Spleen (tissue), 11 donors: Measurements from ENCODE around the gene CXXC1. TPM values are rescaled to one million over a fixed set of nuclear protein-coding genes. Genes with fewer than 3 reads are reported as not detected.

Source experiments
- DNase-seq: peaks from one replicate; pipeline ENCODE4 v3.0.0-alpha.2; 2020
- H3K27ac ChIP-seq, 8 donors: fragments of 200-600 bp; sonication (generic) in 7 of 8; 1 replicate in 4 of 8; 2 replicates in 4 of 8; pipeline versions ENCODE4 v1.5.0 to v1.8.0; 2016 to 2021; ENCODE audit warnings: inconsistent platforms in 4 of 8, mild to moderate bottlenecking in 4 of 8, moderate library complexity in 1 of 8
- H3K27me3 ChIP-seq, 7 donors: fragments of 200-600 bp; sonication (generic) in 6 of 7; replicated peaks in 1 of 7; 1 replicate in 4 of 7; 2 replicates in 3 of 7; pipeline versions ENCODE4 v1.5.0 to v1.8.0; 2016 to 2021; ENCODE audit warnings: inconsistent platforms in 3 of 7, mild to moderate bottlenecking in 1 of 7
- H3K36me3 ChIP-seq, 6 donors: fragments of 200-600 bp; sonication (generic) in 5 of 6; 1 replicate in 4 of 6; 2 replicates in 2 of 6; pipeline versions ENCODE4 v1.5.0 to v1.8.0; 2016 to 2021; ENCODE audit warnings: inconsistent platforms in 2 of 6
- H3K4me1 ChIP-seq, 6 donors: fragments of 200-600 bp; sonication (generic) in 5 of 6; 1 replicate in 3 of 6; 2 replicates in 3 of 6; pipeline versions ENCODE4 v1.5.0 to v1.8.0; 2016 to 2021; ENCODE audit warnings: inconsistent platforms in 3 of 6
- H3K4me3 ChIP-seq, 8 donors: fragments of 200-600 bp; sonication (generic) in 7 of 8; 1 replicate in 4 of 8; 2 replicates in 4 of 8; pipeline versions ENCODE4 v1.5.0 to v1.8.0; 2016 to 2021; ENCODE audit warnings: inconsistent platforms in 4 of 8, mild to moderate bottlenecking in 4 of 8, moderate library complexity in 2 of 8
- H3K9me3 ChIP-seq, 8 donors: fragments of 200-600 bp; sonication (generic) in 7 of 8; 1 replicate in 4 of 8; 2 replicates in 4 of 8; pipeline versions ENCODE4 v1.5.0 to v1.8.0; 2016 to 2021; ENCODE audit warnings: inconsistent platforms in 4 of 8
- POLR2A ChIP-seq, 3 donors: fragments of 450-650 bp; IDR thresholded peaks; one replicate each; pipeline ENCODE4 v1.5.1; 2017; ENCODE audit warnings: antibody characterized with exemption in 3 of 3, mild to moderate bottlenecking in 1 of 3
- POLR2AphosphoS5 ChIP-seq, 3 donors: sonication (generic); formaldehyde crosslinking; IDR thresholded peaks; one replicate each; pipeline ENCODE4 v1.5.1; 2017; ENCODE audit warnings: antibody characterized with exemption in 3 of 3
- WGBS, 5 donors: extraction: QIAGEN DNeasy Blood & Tissue Kit in 3 of 5; methylation state at CpG; one replicate each; pipeline versions ENCODE4 v1.1.5 to v1.1.7; 2013 to 2018; 5-methylcytosine and 5-hydroxymethylcytosine counted together
- intact Hi-C: fragments of 100-400 bp; cut with DNase I; formaldehyde crosslinking; loops from one replicate; pipeline ENCODE4 v1.15.0; 2023; ENCODE audit warnings: low total_unique reads
- polyA plus RNA-seq, 3 donors: library from polyadenylated mRNA; stranded (reverse); fragments of 200-250 nt; gene quantifications; one replicate each; pipeline ENCODE4 v1.2.1, GENCODE V29; 2013
- total RNA-seq, 7 donors: library from RNA; depleted of rRNA in 3 of 7; stranded (reverse); fragments of >200 nt in 3 of 7; fragmentation: NEBNext Ultra II Directional in 4 of 7; extraction: Animal tissue kit (Norgen Biotek cat#: 25700) in 4 of 7; gene quantifications; one replicate each; pipeline versions ENCODE4 v1.1.0 to v1.2.1, GENCODE V29; 2016 to 2021
- TF ChIP-seq, protein P1 (sequence below), 11 experiments: fragments of 200-600 bp in 7 of 11; fragments of 450-650 bp in 4 of 11; sonication (generic) in 4 of 11; IDR thresholded peaks in 8 of 11; conservative IDR thresholded peaks in 3 of 11; 1 replicate in 7 of 11; 2 replicates in 4 of 11; pipeline versions ENCODE4 v1.4.0 to v1.8.0; 2016 to 2021; ENCODE audit warnings: antibody characterized with exemption in 11 of 11, inconsistent platforms in 4 of 11, mild to moderate bottlenecking in 1 of 11
- donor health status: healthy with polysubstance abuse.
- donor health status: DM: no; HTN: no; CAD: no; lungs with moderate emphysema.
- donor health status: DM: no; HTN: no; CAD: no.
- donor health status: Bipolar disorder and iron deficiency.
- donor health status: healthy.
- donor health status: DM: no; HTN: no; CAD: no.
- donor health status: DM: yes; HTN: yes; CAD: no.

CXXC1 gene
- total and polyA plus RNA-seq, 10 donors: 53.6 to 129 (median 102) TPM

DNA sequence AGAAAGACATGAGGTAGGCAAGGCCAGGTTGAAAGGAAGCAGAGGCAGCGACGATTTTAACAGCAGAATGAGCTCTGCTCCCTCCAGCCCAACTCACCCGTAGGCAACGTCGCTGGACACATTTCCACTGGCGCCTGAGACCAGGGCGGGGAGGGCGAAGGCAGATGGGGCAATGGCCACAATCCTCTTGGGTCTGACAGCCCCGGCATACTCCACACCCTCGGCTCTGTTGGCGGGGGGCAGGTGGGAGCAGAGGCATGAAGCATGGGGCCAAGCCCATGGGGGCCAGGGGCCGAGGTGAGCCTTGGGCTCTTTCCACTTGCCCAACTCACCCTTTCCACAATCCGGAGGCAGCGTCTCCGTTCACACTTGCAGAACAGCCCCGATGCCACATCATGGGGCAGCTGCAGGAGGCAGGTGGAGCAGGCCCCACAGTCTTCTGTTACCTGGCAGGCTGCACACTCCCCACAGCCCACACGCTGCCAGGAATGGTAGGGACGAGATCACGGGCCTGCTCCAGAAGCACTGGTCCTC is 11.9 kb downstream of the CXXC1 start:
- peak in 1 of 3 donors; percentile 34 for TF ChIP-seq POLR2AphosphoS5 (IDR thresholded peaks at IDR 0.05)
- TF ChIP-seq, protein P1, sequence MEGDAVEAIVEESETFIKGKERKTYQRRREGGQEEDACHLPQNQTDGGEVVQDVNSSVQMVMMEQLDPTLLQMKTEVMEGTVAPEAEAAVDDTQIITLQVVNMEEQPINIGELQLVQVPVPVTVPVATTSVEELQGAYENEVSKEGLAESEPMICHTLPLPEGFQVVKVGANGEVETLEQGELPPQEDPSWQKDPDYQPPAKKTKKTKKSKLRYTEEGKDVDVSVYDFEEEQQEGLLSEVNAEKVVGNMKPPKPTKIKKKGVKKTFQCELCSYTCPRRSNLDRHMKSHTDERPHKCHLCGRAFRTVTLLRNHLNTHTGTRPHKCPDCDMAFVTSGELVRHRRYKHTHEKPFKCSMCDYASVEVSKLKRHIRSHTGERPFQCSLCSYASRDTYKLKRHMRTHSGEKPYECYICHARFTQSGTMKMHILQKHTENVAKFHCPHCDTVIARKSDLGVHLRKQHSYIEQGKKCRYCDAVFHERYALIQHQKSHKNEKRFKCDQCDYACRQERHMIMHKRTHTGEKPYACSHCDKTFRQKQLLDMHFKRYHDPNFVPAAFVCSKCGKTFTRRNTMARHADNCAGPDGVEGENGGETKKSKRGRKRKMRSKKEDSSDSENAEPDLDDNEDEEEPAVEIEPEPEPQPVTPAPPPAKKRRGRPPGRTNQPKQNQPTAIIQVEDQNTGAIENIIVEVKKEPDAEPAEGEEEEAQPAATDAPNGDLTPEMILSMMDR (IDR thresholded peaks at IDR 0.05 in 8 of 11, conservative IDR thresholded peaks at IDR 0.05 in 3 of 11): no peak
- 92 to 97% (median 96%) methylated on average over 15 to 19 of the region's 19 CpGs for WGBS, 5 donors
- no peaks in the 10 kb centered on the region for H3K27me3 ChIP-seq
- H3K36me3 ChIP-seq: peaks cover 22 to 94% (median 76%) of the 10 kb centered on the region in 6 donors
- peaks cover 20 to 35% (median 28%) of the 10 kb centered on the region in 6 donors for H3K4me1 ChIP-seq
- DNase-seq: no peak
- no peaks in the 10 kb centered on the region for H3K9me3 ChIP-seq
- H3K4me3 ChIP-seq: no peak overlapping the region
- no peak overlapping the region for H3K27ac ChIP-seq
- intact Hi-C loops: loop anchor here (5.0 kb wide), 1 partner anchor 773 kb away; no protein-coding TSS in a partner anchor

DNA sequence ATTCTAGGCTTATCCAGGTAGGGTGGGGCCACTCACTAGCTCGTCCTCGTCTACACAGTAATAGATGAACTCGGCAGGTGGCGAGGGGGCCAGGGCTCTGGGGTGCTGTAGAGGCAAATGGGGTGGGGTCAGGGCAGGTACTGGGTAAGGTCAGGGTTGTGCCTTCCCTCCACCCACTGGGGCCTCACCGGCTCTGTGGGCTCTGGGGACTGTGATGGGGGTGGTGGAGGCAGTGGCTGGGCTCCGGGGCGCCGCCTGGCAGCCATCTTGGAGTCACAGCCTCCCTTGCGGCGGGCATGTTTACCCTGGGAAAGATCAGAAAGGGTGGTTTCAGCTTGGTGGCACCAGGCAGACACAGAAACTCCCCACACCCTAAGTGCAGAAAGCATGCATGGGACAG is 12.6 kb downstream of the CXXC1 start:
- DNase-seq: no peak
- WGBS, 5 donors: 95 to 100% (median 97%) methylated on average over 9 to 10 of the region's 10 CpGs
- TF ChIP-seq, protein P1 (IDR thresholded peaks at IDR 0.05 in 8 of 11, conservative IDR thresholded peaks at IDR 0.05 in 3 of 11): no peak
- TF ChIP-seq POLR2A (IDR thresholded peaks at IDR 0.05): no peak
- no peak for TF ChIP-seq POLR2AphosphoS5 (IDR thresholded peaks at IDR 0.05)
- Histone ChIP-seq H3K27ac (no peak overlapping the region), H3K27me3 (no peaks in the 10 kb centered on the region), H3K36me3 (peaks cover 22 to 100% (median 82%) of the 10 kb centered on the region in 6 donors), H3K9me3 (no peaks in the 10 kb centered on the region), H3K4me1 (peaks cover 14 to 29% (median 21%) of the 10 kb centered on the region in 6 donors), H3K4me3 (no peak overlapping the region)
- intact Hi-C loops: loop anchor here (5.0 kb wide), 1 partner anchor 773 kb away; no protein-coding TSS in a partner anchor

DNA sequence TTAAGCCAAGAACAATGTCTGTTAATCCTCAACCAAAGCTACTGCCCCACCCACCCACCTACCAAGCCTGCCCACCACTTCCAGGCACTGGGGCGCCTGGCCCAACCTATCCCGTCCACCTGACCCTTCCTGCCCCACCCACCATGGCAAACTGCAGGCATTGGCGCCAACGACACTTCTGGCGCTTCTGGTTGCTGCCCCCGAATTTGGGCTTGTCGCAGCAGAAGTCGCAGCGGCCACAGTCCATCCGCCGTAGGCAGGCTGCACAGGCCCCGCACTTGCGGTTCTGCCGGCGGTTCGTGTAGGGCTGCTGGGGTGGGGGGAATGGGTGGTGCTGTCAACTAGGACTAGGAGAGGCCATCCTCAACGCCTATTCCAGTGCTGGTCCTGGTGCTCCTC is 13.4 kb downstream of the CXXC1 start:
- no peaks in the 10 kb centered on the region for H3K27me3 ChIP-seq
- intact Hi-C loops: no loop called here
- H3K36me3 ChIP-seq: peaks cover 22 to 100% (median 86%) of the 10 kb centered on the region in 6 donors
- peak in 1 of 3 donors; percentile 5 for TF ChIP-seq POLR2AphosphoS5 (IDR thresholded peaks at IDR 0.05)
- no peak for TF ChIP-seq POLR2A (IDR thresholded peaks at IDR 0.05)
- WGBS, 5 donors: 96 to 99% (median 97%) methylated on average over 9 to 17 of the region's 17 CpGs
- H3K4me1 ChIP-seq: peaks cover 5 to 20% (median 12%) of the 10 kb centered on the region in 6 donors
- H3K9me3 ChIP-seq: no peaks in the 10 kb centered on the region
- DNase-seq: no peak
- H3K27ac ChIP-seq: no peak overlapping the region
- H3K4me3 ChIP-seq: no peak overlapping the region

DNA sequence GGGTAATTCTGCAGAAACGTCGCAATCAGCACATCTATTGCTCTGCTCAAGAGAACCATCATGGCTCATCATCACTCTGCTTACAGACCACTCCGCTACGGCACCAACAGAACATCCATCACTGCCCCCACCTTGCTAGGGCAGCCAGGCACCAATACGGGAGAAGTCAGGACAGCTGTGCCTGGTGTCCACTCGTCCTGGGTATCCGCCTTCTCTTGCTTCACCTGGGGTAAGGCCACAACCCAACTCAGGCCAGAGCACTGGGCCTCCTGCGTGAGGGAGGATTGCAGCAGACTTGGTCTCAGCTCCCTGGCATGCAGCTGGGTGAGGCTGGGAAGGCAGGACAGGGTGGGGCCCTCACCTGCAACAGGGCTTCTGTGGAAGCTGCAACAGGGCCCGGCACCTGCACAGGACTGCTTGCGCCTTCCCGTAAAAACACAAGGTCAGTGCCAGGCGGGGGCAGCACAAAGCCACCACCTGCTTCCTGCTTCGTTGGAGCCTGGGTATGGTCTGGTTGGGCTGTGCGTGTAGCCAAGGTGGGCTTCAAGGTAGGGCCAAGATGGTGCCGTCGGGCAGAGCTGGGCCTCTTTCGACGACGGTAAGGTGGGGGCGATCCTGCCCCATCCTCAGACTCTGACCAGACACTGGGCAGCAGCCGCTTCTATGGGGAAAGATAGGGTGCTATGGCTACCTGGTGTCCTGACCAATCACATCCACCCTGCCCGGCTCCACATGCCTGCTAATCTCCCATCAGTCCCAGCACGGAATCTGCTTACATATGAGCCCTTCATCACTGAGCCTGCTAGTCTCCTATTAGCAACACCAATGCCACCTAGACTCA is 14.1 kb downstream of the CXXC1 start:
- DNase-seq: no peak
- H3K4me1 ChIP-seq: peaks cover 0 to 20% (median 10%) of the 10 kb centered on the region in 6 donors
- H3K27me3 ChIP-seq: no peaks in the 10 kb centered on the region
- H3K27ac ChIP-seq: no peak overlapping the region
- H3K9me3 ChIP-seq: no peaks in the 10 kb centered on the region
- H3K36me3 ChIP-seq: peaks cover 22 to 98% (median 84%) of the 10 kb centered on the region in 6 donors
- 93 to 95% (median 94%) methylated on average over 15 to 23 of the region's 23 CpGs for WGBS, 5 donors
- intact Hi-C loops: no loop called here
- no peak overlapping the region for H3K4me3 ChIP-seq
- no peak for TF ChIP-seq POLR2A (IDR thresholded peaks at IDR 0.05)
- TF ChIP-seq, protein P1 (IDR thresholded peaks at IDR 0.05 in 8 of 11, conservative IDR thresholded peaks at IDR 0.05 in 3 of 11): no peak
- TF ChIP-seq POLR2AphosphoS5 (IDR thresholded peaks at IDR 0.05): peak in 2 of 3 donors; percentile 18 to 47
